ENCODE data around the gene REN.

DNA sequence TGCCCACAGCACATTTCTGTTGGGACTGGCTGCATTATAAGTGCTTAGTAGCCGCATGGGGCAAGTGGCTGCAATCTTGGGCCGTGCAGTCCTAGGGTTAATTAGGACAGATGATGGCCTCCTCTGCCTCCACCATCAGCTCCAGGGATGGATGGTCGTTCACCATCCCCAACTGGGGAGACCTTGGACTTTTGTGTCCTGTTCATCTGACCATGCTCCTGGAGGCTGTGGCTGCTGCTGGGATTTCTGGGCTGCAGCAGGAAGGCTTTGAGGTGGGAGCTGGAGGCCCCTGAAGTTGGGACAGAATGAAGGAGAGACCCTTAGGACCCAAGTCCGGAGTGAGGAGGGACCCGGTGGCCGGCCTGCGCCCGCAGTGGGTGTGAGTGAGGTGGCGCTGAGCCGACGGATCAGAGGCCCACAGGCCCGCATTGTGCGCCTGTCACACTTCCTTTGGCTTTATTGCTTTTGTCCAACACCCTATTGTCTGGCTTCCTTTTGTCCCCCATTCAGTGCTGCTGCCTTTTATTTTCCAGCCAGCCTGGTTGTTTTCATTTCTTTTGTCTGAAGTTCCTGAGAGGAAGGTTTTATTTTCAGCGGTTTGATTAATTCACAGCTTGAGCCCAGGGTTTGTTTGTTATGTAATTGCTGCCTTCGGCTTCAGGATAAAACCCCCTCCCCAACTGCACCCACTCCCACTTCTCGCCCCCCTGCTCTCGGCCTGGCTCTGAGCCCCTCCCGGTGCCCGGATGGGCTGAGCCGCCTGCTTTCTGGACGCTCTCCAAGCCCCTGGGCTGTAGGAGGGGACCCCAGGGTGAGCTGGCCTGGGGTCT is 57.6 kb downstream of the REN start:
- TF ChIP-seq POU2F2 (IDR thresholded peaks at IDR 0.05; ENCODE audit: low read depth, low read length) = no peak
- TF ChIP-seq POLR2A (IDR thresholded peaks at IDR 0.05; ENCODE audit: low read depth, low read length) = no peak
- no peak for TF ChIP-seq POLR2AphosphoS5 (IDR thresholded peaks at IDR 0.05; ENCODE audit: low read depth, low read length)
- TF ChIP-seq TAF1 (IDR thresholded peaks at IDR 0.05; ENCODE audit: low read depth, low read length) = no peak

Measured in GM12891 (cell line).